HG03135 (cell line): ENCODE data around the gene UIMC1.

ENCODE experiments used
- ATAC-seq: cut with Tn5 transposase; IDR thresholded peaks from one replicate; pipeline ENCODE4 v1.9.1; 2021; ENCODE audit warnings: mild to moderate bottlenecking, moderate library complexity; ENCODE audit not compliant: unreplicated experiment

The UIMC1 gene

GRCh38 chr5:176955895-176956294 is 50.7 kb downstream of the UIMC1 start:
- no peak for ATAC-seq

- ATAC-seq = no peak
Measured at GRCh38 chr5:176954050-176954449, 52.5 kb downstream of the UIMC1 start.

GRCh38 chr5:176952531-176953193 is 53.9 kb downstream of the UIMC1 start:
- no peak for ATAC-seq

- ATAC-seq = no peak
Measured at GRCh38 chr5:176948458-176948857, 58.1 kb downstream of the UIMC1 start.

GRCh38 chr5:176947847-176948246 is 58.7 kb downstream of the UIMC1 start:
- no peak for ATAC-seq

GRCh38 chr5:176944268-176944667 is 62.3 kb downstream of the UIMC1 start:
- no peak for ATAC-seq

GRCh38 chr5:176943816-176944215 is 62.8 kb downstream of the UIMC1 start:
- no peak for ATAC-seq

- no peak for ATAC-seq
Measured at GRCh38 chr5:176941951-176942350, 64.6 kb downstream of the UIMC1 start.

GRCh38 chr5:176938472-176938871 is 68.1 kb downstream of the UIMC1 start:
- ATAC-seq = no peak

GRCh38 chr5:176935017-176935416 is 71.6 kb downstream of the UIMC1 start:
- no peak for ATAC-seq

- ATAC-seq = no peak
Measured at GRCh38 chr5:176934309-176934930, 72.2 kb downstream of the UIMC1 start.

GRCh38 chr5:176929654-176930053 is 76.9 kb downstream of the UIMC1 start:
- ATAC-seq = no peak

- ATAC-seq = no peak
Measured at GRCh38 chr5:176927562-176927961, 79.0 kb downstream of the UIMC1 start.

- ATAC-seq = no peak
Measured at GRCh38 chr5:176922817-176923216, 83.8 kb downstream of the UIMC1 start.

- no peak for ATAC-seq
Measured at GRCh38 chr5:176921714-176922113, 84.9 kb downstream of the UIMC1 start.

GRCh38 chr5:176918613-176919012 is 88.0 kb downstream of the UIMC1 start:
- no peak for ATAC-seq

GRCh38 chr5:176916337-176916736 is 90.2 kb downstream of the UIMC1 start:
- no peak for ATAC-seq

GRCh38 chr5:176915906-176916305 is 90.7 kb downstream of the UIMC1 start:
- ATAC-seq = no peak

GRCh38 chr5:176912115-176912514 is 94.5 kb downstream of the UIMC1 start:
- ATAC-seq = no peak

- ATAC-seq = no peak
Measured at GRCh38 chr5:176908675-176909368, 97.8 kb downstream of the UIMC1 start.

GRCh38 chr5:176906796-176907195 is 99.8 kb downstream of the UIMC1 start:
- no peak for ATAC-seq

GRCh38 chr5:176906126-176906525 is 100.5 kb downstream of the UIMC1 start:
- ATAC-seq = no peak
